Uterus (tissue), 4 donors: ENCODE measurements around the gene IGF1R. TPM values are rescaled to one million over a fixed set of nuclear protein-coding genes. Genes with fewer than 3 reads are reported as not detected.

ENCODE experiments used
- DNase-seq, 2 donors: peaks; one replicate each; pipeline ENCODE4 v3.0.0-alpha.2; 2019 to 2020
- H3K27ac ChIP-seq, 2 donors: fragments of 200-600 bp; sonication (generic); 1 replicate in 1 of 2; 2 replicates in 1 of 2; pipeline ENCODE4 v1.5.1; 2016 to 2018
- H3K27me3 ChIP-seq, 2 donors: fragments of 200-600 bp; sonication (generic); one replicate each; pipeline ENCODE4 v1.5.1; 2018 to 2019; ENCODE audit warnings: control low read depth in 1 of 2
- H3K36me3 ChIP-seq, 2 donors: fragments of 200-600 bp; sonication (generic); one replicate each; pipeline ENCODE4 v1.5.1; 2019; ENCODE audit warnings: control low read depth in 1 of 2
- H3K4me1 ChIP-seq, 2 donors: fragments of 200-600 bp; sonication (generic); one replicate each; pipeline ENCODE4 v1.5.1; 2018 to 2019; ENCODE audit warnings: control low read depth in 1 of 2
- H3K4me3 ChIP-seq, 2 donors: fragments of 200-600 bp; sonication (generic); 1 replicate in 1 of 2; 2 replicates in 1 of 2; pipeline ENCODE4 v1.5.1; 2018 to 2019; ENCODE audit warnings: mild to moderate bottlenecking in 1 of 2
- H3K9me3 ChIP-seq, 2 donors: fragments of 200-600 bp; sonication (generic); one replicate each; pipeline ENCODE4 v1.5.1; 2019; ENCODE audit warnings: control low read depth in 1 of 2
- POLR2A ChIP-seq, 2 donors: fragments of 450-650 bp; IDR thresholded peaks; one replicate each; pipeline ENCODE4 v1.6.1; 2016; ENCODE audit warnings: antibody characterized with exemption in 2 of 2, mild to moderate bottlenecking in 1 of 2, moderate library complexity in 1 of 2
- intact Hi-C: fragments of 100-400 bp; cut with DNase I; formaldehyde crosslinking; loops from one replicate; pipeline ENCODE4 v1.15.1; 2023; ENCODE audit warnings: low total_unique reads
- total RNA-seq, 4 donors: library from RNA; depleted of rRNA in 3 of 4; stranded (reverse); fragments of >200 nt in 3 of 4; gene quantifications; one replicate each; pipeline versions ENCODE4 v1.1.0 to v1.2.4, GENCODE V29; 2014 to 2023
- TF ChIP-seq, protein P1 (sequence below), 4 experiments: fragments of 200-600 bp in 2 of 4; fragments of 450-650 bp in 2 of 4; sonication (generic) in 2 of 4; IDR thresholded peaks; one replicate each; pipeline ENCODE4 v1.5.1; 2016 to 2019; ENCODE audit warnings: antibody characterized with exemption in 4 of 4, mild to moderate bottlenecking in 2 of 4, moderate library complexity in 1 of 4
- donor health status: DM: yes; HTN: yes; CAD: no.

The IGF1R gene
- total RNA-seq, 4 donors from 2014 or later: 30.0 to 95.2 (median 57.5) TPM

DNA sequence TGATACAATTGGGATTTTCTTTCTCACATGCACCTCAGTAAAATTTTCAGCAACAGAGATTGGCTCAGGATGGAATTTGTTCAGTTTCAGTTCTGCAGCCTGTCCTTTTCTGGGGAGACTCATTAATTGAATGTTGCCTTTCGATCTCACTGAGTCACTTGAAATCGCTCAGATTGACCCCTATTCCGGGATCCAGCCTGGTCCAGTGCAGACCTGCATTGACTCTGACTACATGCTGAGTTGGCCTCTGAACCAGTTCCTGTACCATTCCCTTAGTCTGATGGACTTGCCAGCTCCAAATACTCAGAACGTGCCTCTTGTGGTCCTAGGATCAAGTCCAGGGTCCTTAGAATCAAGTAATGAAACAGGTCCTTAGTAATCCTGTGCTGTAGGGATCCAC lies 9.4 kb downstream of the IGF1R start:
- H3K36me3 ChIP-seq: no peaks in the 10 kb centered on the region
- intact Hi-C loops: loop anchor here (5.0 kb wide), 1 partner anchor 140 kb away; no protein-coding TSS in a partner anchor
- H3K27me3 ChIP-seq: no peaks in the 10 kb centered on the region
- peaks cover 9 to 10% of the 10 kb centered on the region in 2 donors for H3K4me1 ChIP-seq
- no peak overlapping the region for H3K4me3 ChIP-seq
- H3K27ac ChIP-seq: no peak overlapping the region
- TF ChIP-seq POLR2A (IDR thresholded peaks at IDR 0.05): no peak
- TF ChIP-seq, protein P1, sequence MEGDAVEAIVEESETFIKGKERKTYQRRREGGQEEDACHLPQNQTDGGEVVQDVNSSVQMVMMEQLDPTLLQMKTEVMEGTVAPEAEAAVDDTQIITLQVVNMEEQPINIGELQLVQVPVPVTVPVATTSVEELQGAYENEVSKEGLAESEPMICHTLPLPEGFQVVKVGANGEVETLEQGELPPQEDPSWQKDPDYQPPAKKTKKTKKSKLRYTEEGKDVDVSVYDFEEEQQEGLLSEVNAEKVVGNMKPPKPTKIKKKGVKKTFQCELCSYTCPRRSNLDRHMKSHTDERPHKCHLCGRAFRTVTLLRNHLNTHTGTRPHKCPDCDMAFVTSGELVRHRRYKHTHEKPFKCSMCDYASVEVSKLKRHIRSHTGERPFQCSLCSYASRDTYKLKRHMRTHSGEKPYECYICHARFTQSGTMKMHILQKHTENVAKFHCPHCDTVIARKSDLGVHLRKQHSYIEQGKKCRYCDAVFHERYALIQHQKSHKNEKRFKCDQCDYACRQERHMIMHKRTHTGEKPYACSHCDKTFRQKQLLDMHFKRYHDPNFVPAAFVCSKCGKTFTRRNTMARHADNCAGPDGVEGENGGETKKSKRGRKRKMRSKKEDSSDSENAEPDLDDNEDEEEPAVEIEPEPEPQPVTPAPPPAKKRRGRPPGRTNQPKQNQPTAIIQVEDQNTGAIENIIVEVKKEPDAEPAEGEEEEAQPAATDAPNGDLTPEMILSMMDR (IDR thresholded peaks at IDR 0.05): no peak
- DNase-seq: no peak
- no peaks in the 10 kb centered on the region for H3K9me3 ChIP-seq

DNA sequence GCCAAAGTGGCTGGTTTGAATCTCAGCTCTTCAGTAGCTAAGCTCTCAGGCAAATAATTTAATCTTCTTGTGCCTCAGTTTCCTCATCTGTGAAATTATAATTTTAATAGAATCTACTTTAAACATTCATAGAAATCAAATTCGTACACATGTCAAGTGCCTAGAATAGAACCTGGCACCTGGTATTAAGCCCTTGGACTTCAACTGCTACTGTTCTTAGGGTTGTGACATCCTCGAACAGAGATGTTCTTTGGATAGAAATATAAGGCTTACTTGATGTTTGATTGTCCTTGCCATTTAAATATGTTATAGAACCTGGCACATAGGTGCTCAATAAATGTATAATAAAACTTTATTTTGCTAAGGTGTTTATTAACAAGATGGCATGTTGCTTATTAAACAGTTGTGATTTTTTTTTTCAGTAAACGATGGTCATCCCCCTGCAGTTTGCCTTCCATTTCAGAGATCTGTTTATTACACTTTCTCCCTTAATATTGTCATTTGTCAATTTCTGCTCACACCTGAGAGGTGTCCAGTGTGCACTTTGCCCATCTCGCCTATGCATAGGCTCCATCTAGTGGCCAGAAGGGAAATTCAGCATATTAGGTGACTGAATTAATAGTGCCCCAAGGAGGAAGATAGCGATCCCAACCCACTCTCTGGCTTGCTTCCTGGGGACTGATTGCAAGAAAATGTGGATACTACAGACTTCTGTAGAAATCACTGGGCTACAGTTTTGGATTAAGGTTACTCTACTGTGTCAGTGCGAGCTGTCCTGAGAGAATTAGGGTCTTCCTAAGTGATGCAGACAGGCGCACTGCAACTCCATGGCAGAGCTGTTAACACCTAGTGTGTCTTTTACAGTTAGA lies 10.7 kb downstream of the IGF1R start:
- peaks cover 6 to 10% of the 10 kb centered on the region in 2 donors for H3K4me1 ChIP-seq
- H3K27ac ChIP-seq: peak overlapping the region in 1 of 2 donors; percentile 2
- TF ChIP-seq POLR2A (IDR thresholded peaks at IDR 0.05): no peak
- TF ChIP-seq, protein P1 (IDR thresholded peaks at IDR 0.05): peak; percentile 67 to 79 (median 74)
- no peaks in the 10 kb centered on the region for H3K9me3 ChIP-seq
- peak; percentile 37 to 58 for DNase-seq
- no peaks in the 10 kb centered on the region for H3K27me3 ChIP-seq
- no peak overlapping the region for H3K4me3 ChIP-seq
- intact Hi-C loops: loop anchor here (5.0 kb wide), 1 partner anchor 142 kb away; no protein-coding TSS in a partner anchor
- no peaks in the 10 kb centered on the region for H3K36me3 ChIP-seq

DNA sequence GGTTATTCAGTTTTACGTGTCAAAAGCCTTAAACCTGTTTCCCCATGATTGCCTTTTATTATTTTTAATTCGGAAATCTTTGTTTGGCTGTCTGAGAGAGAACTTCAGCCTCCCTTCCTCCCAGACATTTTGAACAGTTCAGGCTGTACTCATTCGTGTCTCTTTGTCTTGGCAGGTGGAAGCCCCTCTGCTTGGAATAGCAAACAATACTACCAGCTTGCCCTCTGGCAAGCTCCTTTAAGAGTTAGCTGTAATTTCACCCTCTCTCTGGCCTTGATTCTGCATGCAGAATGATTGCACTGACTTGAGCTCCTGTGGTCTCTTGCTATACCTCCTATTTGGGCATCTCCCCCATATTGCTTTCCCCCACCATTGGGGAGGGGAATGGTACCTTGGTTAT lies 11.7 kb downstream of the IGF1R start:
- TF ChIP-seq POLR2A (IDR thresholded peaks at IDR 0.05): no peak
- TF ChIP-seq, protein P1 (IDR thresholded peaks at IDR 0.05): no peak
- Histone ChIP-seq H3K36me3 (no peaks in the 10 kb centered on the region), H3K27ac (no peak overlapping the region), H3K4me3 (no peak overlapping the region), H3K9me3 (no peaks in the 10 kb centered on the region), H3K27me3 (no peaks in the 10 kb centered on the region), H3K4me1 (peaks cover 6 to 10% of the 10 kb centered on the region in 2 donors)
- intact Hi-C loops: no loop called here
- no peak for DNase-seq

DNA sequence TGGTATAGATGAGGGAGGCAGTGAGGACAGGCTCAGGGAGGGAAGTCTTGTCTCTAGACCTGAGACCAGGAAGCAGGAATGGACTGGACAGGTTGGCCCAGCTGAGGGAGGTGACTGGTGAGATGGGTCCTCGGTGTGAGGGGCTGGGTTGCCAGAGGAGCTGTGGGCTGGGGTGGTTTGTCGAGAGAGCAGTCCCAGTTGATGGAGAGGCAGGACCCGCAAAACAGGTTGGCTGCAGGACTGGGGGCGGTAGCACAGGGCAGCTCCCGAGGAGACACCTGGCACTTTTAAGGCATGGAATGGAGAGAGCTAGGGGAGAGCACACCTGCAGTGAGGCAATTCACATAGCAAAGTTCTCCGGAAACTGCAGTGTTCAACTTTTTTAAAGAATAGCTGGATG lies 14.7 kb downstream of the IGF1R start:
- Histone ChIP-seq H3K27ac (no peak overlapping the region), H3K4me3 (no peak overlapping the region), H3K9me3 (no peaks in the 10 kb centered on the region), H3K36me3 (no peaks in the 10 kb centered on the region), H3K4me1 (peaks cover 5 to 10% of the 10 kb centered on the region in 2 donors), H3K27me3 (no peaks in the 10 kb centered on the region)
- intact Hi-C loops: no loop called here
- TF ChIP-seq POLR2A (IDR thresholded peaks at IDR 0.05): no peak
- TF ChIP-seq, protein P1 (IDR thresholded peaks at IDR 0.05): no peak
- no peak for DNase-seq

DNA sequence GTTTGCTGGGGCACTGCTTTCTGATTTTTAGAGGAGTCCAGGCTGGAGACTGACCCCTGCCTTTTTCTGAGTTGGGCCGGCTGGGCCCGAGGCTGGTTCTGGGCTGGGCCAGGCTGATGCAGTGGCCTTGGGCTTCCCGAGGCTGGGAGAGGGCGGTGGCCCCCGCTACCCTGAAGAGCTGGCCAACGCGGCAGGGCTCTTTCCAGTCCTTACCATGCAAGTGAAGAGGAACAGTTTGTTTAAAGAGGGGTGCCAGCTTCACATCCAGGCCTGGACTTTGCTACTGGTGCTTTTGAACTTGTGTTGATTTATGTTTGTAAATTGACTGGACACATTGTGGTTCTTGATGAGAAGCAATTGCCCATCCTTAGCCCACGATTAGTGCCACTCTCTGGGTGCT lies 15.3 kb downstream of the IGF1R start:
- no peak for TF ChIP-seq POLR2A (IDR thresholded peaks at IDR 0.05)
- TF ChIP-seq, protein P1 (IDR thresholded peaks at IDR 0.05): no peak
- Histone ChIP-seq H3K9me3 (no peaks in the 10 kb centered on the region), H3K4me3 (no peak overlapping the region), H3K36me3 (no peaks in the 10 kb centered on the region), H3K27ac (no peak overlapping the region), H3K4me1 (peaks cover 10 to 11% of the 10 kb centered on the region in 2 donors), H3K27me3 (no peaks in the 10 kb centered on the region)
- no peak for DNase-seq
- intact Hi-C loops: no loop called here
